H1 (cell line): ENCODE measurements around the gene AKIRIN2.

ENCODE experiments used
- CBX8 ChIP-seq: fragments of 300-800, 300-1000 bp; sonication (generic); IDR thresholded peaks from 2 replicates; pipeline ENCODE4 v1.7.1; 2016; ENCODE audit warnings: low read depth, low read length, borderline replicate concordance
- EZH2 ChIP-seq: fragments of 200-600 bp; sonication (generic); IDR thresholded peaks from 2 replicates; pipeline ENCODE4 v1.7.1; 2012; ENCODE audit warnings: low read depth, mild to moderate bottlenecking, moderate library complexity, low read length, inconsistent platforms; ENCODE audit not compliant: severe bottlenecking
- GABPA ChIP-seq: IDR thresholded peaks from 2 replicates; pipeline ENCODE4 v1.6.1; 2011; ENCODE audit warnings: mild to moderate bottlenecking, low read length, moderate library complexity, borderline replicate concordance; ENCODE audit not compliant: insufficient read depth
- POLR2A ChIP-seq, 2 experiments: IDR thresholded peaks; 1 replicate in 1 of 2; 2 replicates in 1 of 2; pipeline ENCODE4 v1.6.1; 2011; ENCODE audit warnings: low read depth in 2 of 2, low read length in 2 of 2, mild to moderate bottlenecking in 2 of 2; ENCODE audit errors: control extremely low read depth in 1 of 2

- peak; percentile 96 to 97 for TF ChIP-seq POLR2A (IDR thresholded peaks at IDR 0.05; ENCODE audit: control extremely low read depth in 1 of 2, low read depth in 2 of 2, low read length in 2 of 2)
- no peak for TF ChIP-seq CBX8
- TF ChIP-seq GABPA = no peak
- TF ChIP-seq EZH2 = no peak
Observed at GRCh38 chr6:87701676-87702588, at the start of gene AKIRIN2.
